ENCODE data around the gene EHD4.
A peak's percentile ranks its signal among the peaks of the same experiment; 100 is the strongest.

The EHD4 gene

GRCh38 chr15:41955100-41955499, 17.3 kb downstream of the EHD4 start:
- DNase-seq = no peak

GRCh38 chr15:41954036-41954435, 18.3 kb downstream of the EHD4 start:
- no peak for DNase-seq

GRCh38 chr15:41952013-41952563, 20.3 kb downstream of the EHD4 start:
- DNase-seq = no peak

GRCh38 chr15:41951571-41951970, 20.8 kb downstream of the EHD4 start:
- no peak for DNase-seq

DNA sequence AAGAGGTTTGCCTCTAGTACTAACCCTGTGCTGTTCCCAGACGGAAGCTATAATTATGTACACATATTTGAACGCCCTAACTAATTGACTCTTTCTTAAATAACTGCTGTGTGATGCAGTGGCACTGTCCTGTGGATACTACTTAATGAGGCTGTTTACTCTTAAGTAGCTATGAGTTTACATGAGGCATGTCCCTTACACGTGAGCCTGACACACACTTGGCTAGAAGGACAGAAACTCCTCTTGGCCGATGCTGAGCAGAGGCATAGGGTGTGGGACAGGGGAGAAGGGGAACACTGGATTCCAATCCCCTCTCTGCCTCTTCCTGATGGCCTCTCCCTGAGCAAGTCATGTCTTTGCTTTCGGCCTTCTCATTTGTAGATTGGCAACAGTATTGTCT, 21.9 kb downstream of the EHD4 start:
- no peak for DNase-seq

DNA sequence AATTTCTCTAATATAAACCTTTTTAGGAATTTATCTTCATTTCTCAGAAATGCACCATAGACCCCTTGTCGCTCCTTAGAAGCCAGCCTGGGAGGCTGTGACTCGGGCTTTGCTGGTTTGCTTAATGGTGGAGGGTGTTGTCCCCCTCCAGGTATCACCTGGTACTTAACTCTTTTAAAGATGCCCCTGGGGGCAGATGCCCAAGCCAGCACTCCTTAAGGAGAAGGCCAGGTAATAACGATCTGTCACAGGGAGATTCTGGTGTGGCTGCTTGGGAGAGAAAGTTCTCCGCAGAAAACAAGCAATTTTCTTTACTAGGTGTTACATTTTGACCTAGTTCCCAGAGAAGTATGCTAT, 22.3 kb downstream of the EHD4 start:
- no peak for DNase-seq

DNA sequence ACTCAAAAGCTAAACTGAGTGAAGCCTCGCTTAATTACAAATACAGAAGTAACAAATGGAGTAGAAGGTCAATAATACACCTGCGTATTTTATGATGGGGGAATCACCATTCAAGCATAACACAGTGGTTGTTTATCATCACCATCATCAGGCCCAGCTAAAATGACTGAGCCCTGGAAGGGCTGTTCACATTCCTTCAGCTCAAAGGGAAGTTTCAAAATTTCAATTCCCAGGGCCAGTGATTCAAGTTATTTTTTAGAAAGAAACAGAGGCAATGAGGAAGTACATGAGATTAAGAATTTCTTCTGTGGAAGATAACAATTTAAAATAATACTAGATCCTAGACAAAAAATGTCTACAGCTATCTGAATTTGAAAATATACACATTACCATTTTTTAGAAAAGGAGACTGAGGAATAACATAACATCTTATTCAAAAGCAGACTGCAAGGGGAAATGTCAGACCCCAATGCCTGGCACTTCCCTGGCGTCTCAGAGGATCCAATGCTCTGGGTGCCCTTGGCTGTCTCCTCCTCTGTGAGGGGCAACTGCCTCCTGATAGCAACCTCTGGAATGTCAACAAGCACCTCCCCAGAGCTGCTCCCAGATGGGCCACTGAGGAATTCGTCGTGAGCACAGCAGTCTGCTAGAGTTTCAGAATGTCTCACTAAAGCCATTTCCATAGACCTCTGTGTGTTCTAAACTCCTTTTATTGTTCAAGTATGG, 22.8 kb downstream of the EHD4 start:
- no peak for DNase-seq

GRCh38 chr15:41948490-41948889, 23.9 kb downstream of the EHD4 start:
- DNase-seq = no peak

DNA sequence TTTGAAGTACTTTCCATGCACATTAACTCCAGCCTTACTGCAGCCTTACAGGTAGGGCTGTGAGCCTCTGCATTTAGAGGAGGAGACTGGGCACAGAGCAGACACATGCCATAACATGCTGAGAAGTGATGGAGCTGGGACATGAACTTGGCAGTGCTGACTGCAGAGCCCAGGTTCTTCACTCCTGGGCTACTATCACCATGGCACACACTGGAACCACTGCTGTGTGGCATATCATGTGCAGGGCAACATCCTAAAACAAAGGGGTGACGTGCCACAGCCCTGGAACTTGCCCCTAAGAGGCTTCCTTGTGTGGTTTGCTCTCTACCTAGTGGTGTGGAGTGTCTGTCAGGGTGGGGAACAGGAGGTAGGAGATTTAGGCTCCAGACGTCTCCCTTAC, 25.4 kb downstream of the EHD4 start:
- DNase-seq = no peak

DNA sequence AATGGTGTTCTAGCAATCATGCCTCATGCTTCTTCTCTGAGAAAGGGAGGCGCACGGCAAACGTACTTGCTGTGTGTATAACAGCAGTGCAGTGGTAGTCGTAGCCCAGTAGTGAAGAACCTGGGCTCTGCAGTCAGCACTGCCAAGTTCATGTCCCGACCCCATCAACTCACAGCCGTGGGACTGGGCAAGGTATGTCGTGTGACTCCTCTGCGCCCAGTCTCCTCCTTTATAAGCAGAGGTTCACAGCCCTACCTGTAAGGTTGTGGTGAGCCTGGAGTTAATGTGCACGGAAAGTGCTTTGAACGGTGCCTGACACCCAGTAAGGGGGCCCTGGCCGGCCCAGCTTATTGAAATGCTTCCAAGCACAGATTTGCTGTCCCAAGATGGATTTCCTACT, 26.6 kb downstream of the EHD4 start:
- DNase-seq = no peak

GRCh38 chr15:41945221-41945620, 27.1 kb downstream of the EHD4 start:
- DNase-seq = no peak

DNA sequence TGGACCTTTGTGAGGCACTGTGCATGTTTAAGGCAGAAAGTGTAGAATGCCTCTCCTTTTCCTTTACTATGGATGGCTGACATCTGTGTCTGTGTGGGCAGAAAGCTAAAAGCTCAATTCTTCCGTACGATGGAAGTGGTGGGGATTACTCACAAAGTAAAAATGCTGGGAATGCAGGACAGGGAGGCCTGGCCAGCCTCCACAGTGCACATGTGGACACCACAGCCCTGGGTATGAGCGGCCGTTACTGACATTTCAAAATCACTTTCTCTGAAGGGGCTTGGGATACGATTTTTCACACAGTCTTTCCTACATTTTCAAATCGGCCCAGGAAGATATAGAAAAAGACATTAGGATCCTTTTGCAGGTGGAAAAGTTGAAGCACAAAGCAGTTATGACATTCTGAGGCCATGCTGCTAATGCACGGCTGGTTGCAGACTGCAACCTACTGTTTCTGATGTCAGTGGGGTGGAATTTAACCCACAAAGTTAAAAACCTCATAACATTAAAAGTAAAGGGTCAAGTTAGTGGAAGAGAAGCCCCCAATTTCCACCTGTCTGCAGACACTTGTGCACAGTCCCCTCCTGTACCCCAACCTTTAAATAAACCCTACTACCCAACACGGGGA, 27.9 kb downstream of the EHD4 start:
- DNase-seq = no peak

- DNase-seq = no peak
Observed at GRCh38 chr15:41943543-41944312, 28.6 kb downstream of the EHD4 start.

GRCh38 chr15:41942886-41943285, 29.5 kb downstream of the EHD4 start:
- peak; percentile 36 for DNase-seq

- DNase-seq = no peak
Observed at GRCh38 chr15:41941644-41942415, 30.5 kb downstream of the EHD4 start.

- peak; percentile 79 for DNase-seq
Observed at GRCh38 chr15:41940441-41940857, 31.9 kb downstream of the EHD4 start.

- DNase-seq = no peak
Observed at GRCh38 chr15:41939986-41940385, 32.4 kb downstream of the EHD4 start.

GRCh38 chr15:41937568-41937923, 34.8 kb downstream of the EHD4 start:
- no peak for DNase-seq

DNA sequence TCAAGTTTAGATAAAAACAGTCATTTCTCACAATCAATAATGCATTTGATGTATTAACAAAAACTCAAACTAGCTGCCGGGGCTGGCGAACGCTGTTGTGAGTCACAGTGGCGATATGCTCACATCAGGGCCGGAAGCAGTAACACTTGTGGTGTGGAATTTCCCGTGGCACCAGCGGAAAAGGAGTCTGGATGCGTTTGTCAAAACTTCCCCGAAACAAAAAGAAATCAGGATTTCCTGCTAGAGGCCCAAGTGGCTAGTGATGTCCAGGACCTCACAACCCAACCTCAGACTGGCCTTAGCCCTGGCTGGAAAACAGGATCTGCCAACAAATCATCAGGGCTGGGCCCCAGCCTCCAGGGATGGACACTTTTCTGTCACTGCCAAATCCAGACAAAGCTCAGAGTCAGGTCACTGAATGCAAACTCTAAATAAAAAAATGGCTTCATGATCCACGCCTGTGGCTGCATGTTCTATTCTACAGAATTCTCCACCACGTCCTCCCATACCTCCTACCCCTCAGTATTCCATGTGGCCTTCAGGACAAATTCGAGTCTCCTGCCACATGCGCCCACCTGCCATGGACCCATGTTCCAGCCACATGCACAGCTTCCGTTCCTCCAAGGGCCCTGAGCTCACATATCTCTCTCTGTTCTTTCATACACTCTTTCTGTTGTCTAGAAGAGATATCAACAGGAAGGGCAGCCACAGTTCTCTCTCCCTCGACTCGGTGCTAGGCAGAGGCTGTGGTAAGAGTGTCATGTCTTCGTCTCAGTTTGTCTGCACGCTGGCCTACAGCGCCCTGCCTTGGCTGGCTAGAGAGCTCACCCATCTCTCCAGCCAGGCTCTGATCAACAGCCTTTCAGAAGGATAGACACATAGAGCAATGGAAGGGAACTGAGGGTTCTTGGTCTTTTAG, 35.4 kb downstream of the EHD4 start:
- DNase-seq = peak; percentile 80

GRCh38 chr15:41936155-41936554, 36.2 kb downstream of the EHD4 start:
- no peak for DNase-seq

- peak; percentile 69 for DNase-seq
Observed at GRCh38 chr15:41935566-41936020, 36.8 kb downstream of the EHD4 start.

GRCh38 chr15:41934843-41935242, 37.5 kb downstream of the EHD4 start:
- DNase-seq = peak; percentile 80

Measured in activated CD8-positive, alpha-beta memory T cell treated with anti-CD3 and anti-CD28 coated beads, Interleukin-2, amount 50 U/mL, for 48 hours (primary cell).